ENCODE data around the gene NOP58. TPM values are rescaled to one million over a fixed set of nuclear protein-coding genes. Genes with fewer than 3 reads are reported as not detected.

NOP58 gene
- total RNA-seq, 1 experiment from 2014 or later: 136 TPM

- H3K36me3 ChIP-seq (ENCODE audit: control insufficient read depth in 1 of 2, insufficient read depth in 2 of 2, low read length in 2 of 2): peaks cover 58 to 76% of the 10 kb centered on the region in 2 experiments
- peaks cover 99% of the 10 kb centered on the region for H3K79me2 ChIP-seq (ENCODE audit: insufficient read depth, low read length)
- ChIA-PET CTCF (interaction anchor here (0.8 to 1.4 kb wide), 4 partner anchors 15 to 1537 kb away, joined by 3 read pairs; no protein-coding TSS in a partner anchor), RAD21 (ENCODE audit: low non-redundant PET in 1 of 2, low total read pairs in 2 of 2, uncharacterized antibody in 2 of 2, unreplicated experiment in 2 of 2) (interaction anchor here in 1 of 2 experiments (0.5 kb wide), 1 partner anchor 153 kb away, joined by 3 read pairs; no protein-coding TSS in a partner anchor), POLR2A (interaction anchor here (0.6 kb wide), 1 partner anchor 81 kb away, joined by 3 read pairs; no protein-coding TSS in a partner anchor)
- no peak overlapping the region for H2AFZ ChIP-seq (ENCODE audit: low read depth, low read length, poor library complexity, severe bottlenecking)
- peaks cover 0 to 3% of the 10 kb centered on the region in 2 experiments; a peak in 1 of 4 replicates for H3K4me1 ChIP-seq (ENCODE audit: control insufficient read depth in 1 of 2, insufficient read depth in 2 of 2, low read length in 2 of 2)
- TF ChIP-seq FOSL1 (IDR thresholded peaks at IDR 0.05; ENCODE audit: low read depth): 0 out of 2 replicates have a peak, but pooled peaks have one; percentile 5
- no peak for TF ChIP-seq TCF7L2 (IDR thresholded peaks at IDR 0.05; ENCODE audit: borderline replicate concordance, extremely low read depth, insufficient read depth, insufficient read length)
- no peaks in the 10 kb centered on the region for H3K9me3 ChIP-seq (ENCODE audit: control insufficient read depth in 1 of 2, insufficient read depth in 1 of 2, low read depth in 1 of 2, low read length in 2 of 2)
- no peak for ATAC-seq
- H4K20me1 ChIP-seq (ENCODE audit: insufficient read depth): peaks cover 56% of the 10 kb centered on the region; the same call in 1 of the 2 replicates
- intact Hi-C loops (cut with micrococcal nuclease): no loop called here
- no peaks in the 10 kb centered on the region for H3K9me2 ChIP-seq (ENCODE audit: insufficient read depth)
- DNase-seq (ENCODE audit: low read depth, low spot score): no peak
- BruUV-seq (replicated peaks): TSS peak; percentile 8
- no peaks in the 10 kb centered on the region for H3K27me3 ChIP-seq (ENCODE audit: insufficient read depth, low read length)
- H3K4me2 ChIP-seq (ENCODE audit: low read length): no peak overlapping the region
- no peak overlapping the region for H3K9ac ChIP-seq (ENCODE audit: low read length)
- no peak overlapping the region for H3K27ac ChIP-seq (ENCODE audit: low read depth, low read length)
- no peak overlapping the region for H3K4me3 ChIP-seq (replicated peaks in 1 of 2; ENCODE audit: low read depth in 1 of 2, low read length in 2 of 2)
Measured at GRCh38 chr2:202278036-202278760, 12.6 kb downstream of the NOP58 start.

GRCh38 chr2:202278944-202279343, 13.4 kb downstream of the NOP58 start:
- H3K79me2 ChIP-seq (ENCODE audit: insufficient read depth, low read length): peaks cover 99% of the 10 kb centered on the region
- H3K27ac ChIP-seq (ENCODE audit: low read depth, low read length): no peak overlapping the region
- H3K4me3 ChIP-seq (replicated peaks in 1 of 2; ENCODE audit: low read depth in 1 of 2, low read length in 2 of 2): no peak overlapping the region
- DNase-seq (ENCODE audit: low read depth, low spot score) (no peak), ATAC-seq (peak; percentile 80)
- H3K27me3 ChIP-seq (ENCODE audit: insufficient read depth, low read length): no peaks in the 10 kb centered on the region
- no peak overlapping the region for H3K9ac ChIP-seq (ENCODE audit: low read length)
- no peaks in the 10 kb centered on the region for H3K9me3 ChIP-seq (ENCODE audit: control insufficient read depth in 1 of 2, insufficient read depth in 1 of 2, low read depth in 1 of 2, low read length in 2 of 2)
- peaks cover 50% of the 10 kb centered on the region; the same call in 1 of the 2 replicates for H4K20me1 ChIP-seq (ENCODE audit: insufficient read depth)
- intact Hi-C loops (cut with micrococcal nuclease): no loop called here
- no peaks in the 10 kb centered on the region for H3K9me2 ChIP-seq (ENCODE audit: insufficient read depth)
- RAD21 ChIA-PET (ENCODE audit: low non-redundant PET in 1 of 2, low total read pairs in 2 of 2, uncharacterized antibody in 2 of 2, unreplicated experiment in 2 of 2): interaction anchor here in 1 of 2 experiments (0.5 kb wide), 1 partner anchor 152 kb away, joined by 3 read pairs; no protein-coding TSS in a partner anchor
- no peak overlapping the region for H2AFZ ChIP-seq (ENCODE audit: low read depth, low read length, poor library complexity, severe bottlenecking)
- H3K4me1 ChIP-seq (ENCODE audit: control insufficient read depth in 1 of 2, insufficient read depth in 2 of 2, low read length in 2 of 2): peaks cover 0 to 3% of the 10 kb centered on the region in 2 experiments; a peak in 1 of 4 replicates
- CTCF ChIA-PET: interaction anchor here (0.7 to 1.4 kb wide), 4 partner anchors 15 to 1536 kb away, joined by 3 read pairs; no protein-coding TSS in a partner anchor
- peaks cover 63 to 82% of the 10 kb centered on the region in 2 experiments for H3K36me3 ChIP-seq (ENCODE audit: control insufficient read depth in 1 of 2, insufficient read depth in 2 of 2, low read length in 2 of 2)
- H3K4me2 ChIP-seq (ENCODE audit: low read length): no peak overlapping the region
- POLR2A ChIA-PET: no interaction called here
- no TSS peak for BruUV-seq (replicated peaks)
- peak; percentile 15 to 58 (median 51); a peak in 4 of 6 replicates for TF ChIP-seq CTCF (IDR thresholded peaks at IDR 0.05 in 2 of 3, conservative IDR thresholded peaks at IDR 0.05 in 1 of 3; ENCODE audit: borderline replicate concordance in 1 of 3, insufficient read depth in 1 of 3, low read depth in 2 of 3, low read length in 2 of 3)
- no peak for TF ChIP-seq EZH2phosphoT487 (IDR thresholded peaks at IDR 0.05; ENCODE audit: borderline replicate concordance)
- peak; percentile 4; the same call in 1 of the 2 replicates for TF ChIP-seq REST (IDR thresholded peaks at IDR 0.05; ENCODE audit: low read depth)
- TF ChIP-seq RAD21 (IDR thresholded peaks at IDR 0.05; ENCODE audit: low read depth): peak; percentile 53

Measured in HCT116 (cell line).